GM12878 (cell line): ENCODE results near the gene ILF2. TPM values are rescaled to one million over a fixed set of nuclear protein-coding genes. Genes with fewer than 3 reads are reported as not detected.

Experiments
- ATAC-seq: fragments of 200-7000 bp; cut with Tn5 transposase; 3 replicates; pipeline ENCODE4 v1.9.1; 2020; ENCODE audit warnings: mild to moderate bottlenecking, moderate library complexity
- BruUV-seq: library from RNA; stranded (reverse); fragments of 400-500 nt; replicated peaks from 2 replicates; lab custom pipeline; 2021; lab: Mats Ljungman, UMichigan
- CTCF ChIA-PET: fragments of 300-600 bp; sonication (Branson Sonifier 250); formaldehyde crosslinking; extraction: SDS; loops from one replicate; lab custom pipeline; 2021; ENCODE audit warnings: inconsistent platforms; lab: Yijun Ruan, JAX
- POLR2A ChIA-PET: fragments of 350-600 bp; formaldehyde crosslinking; extraction: SDS; loops from one replicate; lab custom pipeline; 2021; ENCODE audit warnings: inconsistent platforms; lab: Charles Lee
- RAD21 ChIA-PET: fragments of 300-600 bp; sonication (Branson Sonifier 250); formaldehyde crosslinking; loops from one replicate; lab custom pipeline; 2023; ENCODE audit warnings: antibody characterized with exemption; ENCODE audit not compliant: unreplicated experiment; lab: Charles Lee
- SMC1A ChIA-PET: fragments of 300-600 bp; sonication (Branson Sonifier 250); formaldehyde crosslinking; loops from one replicate; lab custom pipeline; 2023; ENCODE audit not compliant: unreplicated experiment, uncharacterized antibody; lab: Charles Lee
- DNase-seq: peaks from one replicate; pipeline ENCODE4 v3.0.0-alpha.2; 2011; ENCODE audit warnings: low read depth, low spot score
- FAIRE-seq: peaks from 3 replicates; lab custom pipeline; 2011; peaks lifted over from hg19 to GRCh38; lab: Jason Lieb, UNC
- H2AFZ ChIP-seq: 2 replicates; pipeline ENCODE4 v1.6.0; 2011; ENCODE audit warnings: low read depth, low read length, control low read depth; ENCODE audit not compliant: control insufficient read depth
- H3K27ac ChIP-seq: 2 replicates; pipeline ENCODE4 v1.5.1; 2011; ENCODE audit warnings: control low read depth; ENCODE audit not compliant: control insufficient read depth, insufficient read depth
- H3K27me3 ChIP-seq, 2 experiments: replicated peaks in 1 of 2; 2 replicates each; pipeline versions ENCODE4 v1.6.0 to v1.6.1; 2011; ENCODE audit warnings: low read length in 1 of 2; ENCODE audit not compliant: control insufficient read depth in 2 of 2, insufficient read depth in 2 of 2
- H3K36me3 ChIP-seq, 2 experiments: 2 replicates each; pipeline ENCODE4 v1.5.1; 2011; ENCODE audit warnings: low read length in 1 of 2; ENCODE audit not compliant: control insufficient read depth in 2 of 2, insufficient read depth in 2 of 2
- H3K4me1 ChIP-seq: 2 replicates; pipeline ENCODE4 v1.6.1; 2011; ENCODE audit warnings: mild to moderate bottlenecking, low read length, moderate library complexity, mixed read lengths; ENCODE audit not compliant: control insufficient read depth, insufficient read depth
- H3K4me2 ChIP-seq: 2 replicates; pipeline ENCODE4 v1.6.0; 2011; ENCODE audit warnings: control low read depth; ENCODE audit not compliant: control insufficient read depth, insufficient read depth
- H3K4me3 ChIP-seq: fragments of 200-600 bp; sonication (generic); 2 replicates; pipeline ENCODE4 v1.5.1; 2016
- H3K79me2 ChIP-seq: 2 replicates; pipeline ENCODE4 v1.6.0; 2011; ENCODE audit warnings: low read length; ENCODE audit not compliant: control insufficient read depth, insufficient read depth
- H3K9ac ChIP-seq: 2 replicates; pipeline ENCODE4 v1.8.0; 2011; ENCODE audit warnings: low read length, control low read depth, mixed read lengths; ENCODE audit not compliant: control insufficient read depth, insufficient read depth
- H3K9me3 ChIP-seq: replicated peaks from 3 replicates; pipeline ENCODE4 v1.5.1; 2011; ENCODE audit warnings: mild to moderate bottlenecking, low read length; ENCODE audit not compliant: control insufficient read depth, insufficient read depth
- H4K20me1 ChIP-seq: 2 replicates; pipeline ENCODE4 v1.6.0; 2011; ENCODE audit not compliant: control insufficient read depth, insufficient read depth
- CHD1 ChIP-seq: IDR thresholded peaks from 2 replicates; pipeline ENCODE4 v1.6.1; 2012; ENCODE audit warnings: low read depth, low read length, improper control_type of control experiment
- CTCF ChIP-seq, 3 experiments: IDR thresholded peaks in 2 of 3; conservative IDR thresholded peaks in 1 of 3; 2 replicates each; pipeline ENCODE4 v1.5.1; 2011; ENCODE audit warnings: low read depth in 3 of 3, low read length in 3 of 3, mild to moderate bottlenecking in 3 of 3, control low read depth in 2 of 3, moderate library complexity in 2 of 3, inconsistent platforms in 1 of 3, mixed read lengths in 1 of 3; ENCODE audit not compliant: control insufficient read depth in 2 of 3, insufficient read depth in 1 of 3; ENCODE audit errors: extremely low read depth in 1 of 3
- EZH2 ChIP-seq: IDR thresholded peaks from 2 replicates; pipeline ENCODE4 v1.6.1; 2012; ENCODE audit warnings: low read depth, mild to moderate bottlenecking, control low read depth, inconsistent platforms, low read length, borderline replicate concordance; ENCODE audit not compliant: control insufficient read depth
- MEF2B ChIP-seq: fragments of 450-650 bp; IDR thresholded peaks from 2 replicates; pipeline ENCODE4 v1.6.1; 2018; ENCODE audit warnings: mild to moderate bottlenecking, moderate library complexity; ENCODE audit not compliant: partially characterized antibody, poor library complexity, severe bottlenecking
- NR2C1 ChIP-seq: fragments of 450-650 bp; IDR thresholded peaks from 2 replicates; pipeline ENCODE4 v1.6.1; 2017; ENCODE audit warnings: antibody characterized with exemption, mild to moderate bottlenecking, moderate library complexity
- POLR2A ChIP-seq: IDR thresholded peaks from 2 replicates; pipeline ENCODE4 v1.6.1; 2011; ENCODE audit warnings: low read depth, mild to moderate bottlenecking, low read length
- POU2F2 ChIP-seq: IDR thresholded peaks from 3 replicates; pipeline ENCODE4 v1.6.1; 2011; ENCODE audit warnings: low read depth, mild to moderate bottlenecking, low read length, borderline replicate concordance
- ZBED1 ChIP-seq: IDR thresholded peaks from 2 replicates; pipeline ENCODE4 v1.6.1; 2016; ENCODE audit warnings: borderline replicate concordance
- WGBS: methylation state at CpG from one replicate; pipeline ENCODE4 v1.1.6; 2016; ENCODE audit warnings: low lambda C conversion rate; ENCODE audit not compliant: insufficient replicate concordance, insufficient coverage; ENCODE audit errors: missing lambda C conversion rate; 5-methylcytosine and 5-hydroxymethylcytosine counted together
- in situ Hi-C: fragments of 300-500 bp; cut with MboI; formaldehyde crosslinking; loops from 9 replicates; pipeline ENCODE4 v1.14.3; 2018; ENCODE audit warnings: mixed read lengths
- intact Hi-C: fragments of 100-400 bp; cut with micrococcal nuclease; formaldehyde crosslinking; loops from one replicate; pipeline ENCODE4 v1.14.2; 2022; ENCODE audit not compliant: unreplicated experiment
- polyA plus RNA-seq, 11 experiments: library from polyadenylated mRNA; depleted of rRNA in 4 of 11; unstranded in 6 of 11; stranded (reverse) in 5 of 11; fragments of >200 nt; fragmentation: Nextera tagmentation in 4 of 11; fragmentation: Illumina TruSeq in 1 of 11; extraction: Ambion mirVana in 4 of 11; extraction: Trizol in 1 of 11; gene quantifications; 1 replicate in 1 of 11; 2 replicates in 10 of 11; pipeline versions ENCODE4 v1.2.1 to v1.2.3, GENCODE V29; 2011 to 2016; ENCODE audit warnings: inconsistent platforms in 2 of 11, missing spikeins in 2 of 11, low read depth in 1 of 11
- total RNA-seq, 4 experiments: library from RNA; depleted of rRNA in 3 of 4; stranded (reverse); fragments of >200 nt in 3 of 4; fragmentation: Illumina TruSeq in 1 of 4; extraction: Trizol in 1 of 4; gene quantifications; 2 replicates each; pipeline versions ENCODE4 v1.2.1 to v1.2.3, GENCODE V29; 2013 to 2021

The ILF2 gene
- total and polyA plus RNA-seq, 10 of the 15 experiments (the other 5 are each of a cell fraction or from before 2014, with no cell fraction given) = 261 to 520 (median 449) TPM

DNA sequence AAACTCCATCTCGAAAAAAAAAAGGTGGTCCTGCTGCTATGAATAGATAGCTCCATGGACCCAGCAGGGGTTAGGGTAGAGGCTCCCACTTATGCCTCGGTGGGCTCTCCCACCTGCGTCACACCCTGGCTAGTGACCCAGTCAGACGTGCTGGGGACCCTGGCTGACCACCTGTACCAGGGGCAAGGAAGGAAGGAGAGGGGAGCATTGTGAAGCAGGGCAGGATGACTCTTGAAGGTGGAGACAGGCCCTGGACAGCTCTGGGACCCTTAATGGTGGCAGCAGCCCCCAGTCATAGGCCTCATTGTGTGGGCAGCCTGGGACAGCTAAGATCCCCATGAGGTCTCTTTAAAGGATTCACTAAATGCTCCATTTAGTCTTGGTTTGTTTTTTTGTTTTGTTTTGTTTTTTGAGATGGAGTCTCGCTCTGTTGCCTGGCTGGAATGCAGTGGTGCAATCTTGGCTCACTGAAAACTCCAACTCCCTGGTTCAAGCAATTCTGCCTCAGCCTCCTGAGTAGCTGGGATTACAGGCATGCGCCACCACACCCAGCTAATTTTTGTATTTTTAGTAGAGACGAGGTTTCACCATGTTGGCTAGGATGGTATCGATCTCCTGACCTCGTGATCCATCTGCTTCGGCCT, 22.7 kb downstream of the ILF2 start:
- Histone ChIP-seq H3K36me3 (peaks cover 10 to 31% of the 10 kb centered on the region in 2 experiments), H3K79me2 (no peaks in the 10 kb centered on the region), H3K27ac (no peak overlapping the region), H3K9ac (no peak overlapping the region), H3K4me2 (no peak overlapping the region), H3K9me3 (no peaks in the 10 kb centered on the region), H2AFZ (no peak overlapping the region), H3K4me1 (no peaks in the 10 kb centered on the region), H3K4me3 (no peak overlapping the region), H4K20me1 (no peaks in the 10 kb centered on the region), H3K27me3 (no peaks in the 10 kb centered on the region)
- FAIRE-seq (no peak), ATAC-seq (no peak; the same call in 2 of the 3 replicates), DNase-seq (no peak)
- 90% methylated on average over 10 of the region's 10 CpGs for WGBS
- in situ Hi-C loops (no loop called here), intact Hi-C loops (no loop called here)
- no TSS peak for BruUV-seq
- ChIA-PET CTCF (interaction anchor here (0.7 to 1.1 kb wide), 3 partner anchors 14 to 114 kb away, joined by 3 to 4 read pairs (median 3); partner anchors contain the start of gene S100A13), SMC1A (interaction anchor here (1.0 kb wide), 1 partner anchor 76 kb away, joined by 3 read pairs; no protein-coding TSS in a partner anchor), POLR2A (interaction anchor here (1.0 to 6.7 kb wide), 4 partner anchors 10 to 14 kb away, joined by 3 to 35 read pairs (median 6); partner anchors contain the start of gene CHTOP), RAD21 (no interaction called here)
- no peak for TF ChIP-seq ZBED1
- TF ChIP-seq CTCF (IDR thresholded peaks at IDR 0.05 in 2 of 3, conservative IDR thresholded peaks at IDR 0.05 in 1 of 3; ENCODE audit: control insufficient read depth in 2 of 3, extremely low read depth in 1 of 3, insufficient read depth in 1 of 3, low read depth in 3 of 3, low read length in 3 of 3) = no peak
- TF ChIP-seq NR2C1 = no peak
- 0 out of 3 replicates have a peak, but pooled peaks have one; percentile 13 for TF ChIP-seq POU2F2
- TF ChIP-seq POLR2A = peak; percentile 72
- TF ChIP-seq EZH2 = no peak
- no peak for TF ChIP-seq CHD1
- no peak for TF ChIP-seq MEF2B
